ENCODE measurements around the gene HSP90B1. TPM values are rescaled to one million over a fixed set of nuclear protein-coding genes. Genes with fewer than 3 reads are reported as not detected.

The HSP90B1 gene
- total RNA-seq, 4 donors from 2014 or later = 206 to 319 (median 209) TPM

DNA sequence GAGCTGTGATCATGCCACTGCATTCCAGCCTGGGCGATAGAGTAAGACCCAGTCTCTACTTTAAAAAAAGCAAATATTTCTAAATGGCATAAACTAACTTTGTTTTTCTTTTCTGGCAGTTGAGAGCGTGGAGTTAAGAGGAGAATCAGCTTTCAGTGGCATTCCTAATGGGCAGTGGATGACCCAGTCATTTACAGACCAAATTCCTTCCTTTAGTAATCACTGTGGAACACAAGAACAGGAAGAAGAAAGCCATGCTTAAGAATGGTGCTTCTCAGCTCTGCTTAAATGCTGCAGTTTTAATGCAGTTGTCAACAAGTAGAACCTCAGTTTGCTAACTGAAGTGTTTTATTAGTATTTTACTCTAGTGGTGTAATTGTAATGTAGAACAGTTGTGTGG, 56.6 kb downstream of the HSP90B1 start:
- H3K4me3 ChIP-seq = no peak overlapping the region
- no peaks in the 10 kb centered on the region for H3K27me3 ChIP-seq
- no peaks in the 10 kb centered on the region for H3K9me3 ChIP-seq
- H3K36me3 ChIP-seq = peaks cover 4 to 85% (median 33%) of the 10 kb centered on the region in 3 donors
- intact Hi-C loops (cut with DNase I) = no loop called here
- 78 to 95% methylated on average over 2 of the region's 2 CpGs for WGBS, 2 donors
- no peak for TF ChIP-seq POLR2A (IDR thresholded peaks at IDR 0.05)
- TF ChIP-seq, protein P1, sequence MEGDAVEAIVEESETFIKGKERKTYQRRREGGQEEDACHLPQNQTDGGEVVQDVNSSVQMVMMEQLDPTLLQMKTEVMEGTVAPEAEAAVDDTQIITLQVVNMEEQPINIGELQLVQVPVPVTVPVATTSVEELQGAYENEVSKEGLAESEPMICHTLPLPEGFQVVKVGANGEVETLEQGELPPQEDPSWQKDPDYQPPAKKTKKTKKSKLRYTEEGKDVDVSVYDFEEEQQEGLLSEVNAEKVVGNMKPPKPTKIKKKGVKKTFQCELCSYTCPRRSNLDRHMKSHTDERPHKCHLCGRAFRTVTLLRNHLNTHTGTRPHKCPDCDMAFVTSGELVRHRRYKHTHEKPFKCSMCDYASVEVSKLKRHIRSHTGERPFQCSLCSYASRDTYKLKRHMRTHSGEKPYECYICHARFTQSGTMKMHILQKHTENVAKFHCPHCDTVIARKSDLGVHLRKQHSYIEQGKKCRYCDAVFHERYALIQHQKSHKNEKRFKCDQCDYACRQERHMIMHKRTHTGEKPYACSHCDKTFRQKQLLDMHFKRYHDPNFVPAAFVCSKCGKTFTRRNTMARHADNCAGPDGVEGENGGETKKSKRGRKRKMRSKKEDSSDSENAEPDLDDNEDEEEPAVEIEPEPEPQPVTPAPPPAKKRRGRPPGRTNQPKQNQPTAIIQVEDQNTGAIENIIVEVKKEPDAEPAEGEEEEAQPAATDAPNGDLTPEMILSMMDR (IDR thresholded peaks at IDR 0.05) = no peak
- DNase-seq = no peak
- H3K27ac ChIP-seq = no peak overlapping the region
- H3K4me1 ChIP-seq = no peaks in the 10 kb centered on the region

GRCh38 chr12:103994235-103994634, 64.0 kb downstream of the HSP90B1 start:
- 77 to 91% methylated on average over 4 of the region's 4 CpGs for WGBS, 2 donors
- Histone ChIP-seq H3K36me3 (peaks cover 0 to 22% (median 0%) of the 10 kb centered on the region in 3 donors), H3K4me1 (no peaks in the 10 kb centered on the region), H3K4me3 (no peak overlapping the region), H3K9me3 (no peaks in the 10 kb centered on the region), H3K27me3 (peaks cover 0 to 5% (median 0%) of the 10 kb centered on the region in 4 donors), H3K27ac (no peak overlapping the region)
- intact Hi-C loops (cut with DNase I) = no loop called here
- TF ChIP-seq POLR2A (IDR thresholded peaks at IDR 0.05) = no peak
- TF ChIP-seq, protein P1 (IDR thresholded peaks at IDR 0.05) = no peak
- no peak for DNase-seq

- Histone ChIP-seq H3K27ac (no peak overlapping the region), H3K4me1 (no peaks in the 10 kb centered on the region), H3K27me3 (peaks cover 0 to 5% (median 0%) of the 10 kb centered on the region in 4 donors), H3K9me3 (no peaks in the 10 kb centered on the region), H3K4me3 (no peak overlapping the region), H3K36me3 (no peaks in the 10 kb centered on the region)
- WGBS, 2 donors = 93 to 95% methylated on average over 5 of the region's 5 CpGs
- DNase-seq = no peak
- intact Hi-C loops (cut with DNase I) = no loop called here
- TF ChIP-seq, protein P1 (IDR thresholded peaks at IDR 0.05) = no peak
- no peak for TF ChIP-seq POLR2A (IDR thresholded peaks at IDR 0.05)
Measured at GRCh38 chr12:103996595-103996994, 66.4 kb downstream of the HSP90B1 start.

DNA sequence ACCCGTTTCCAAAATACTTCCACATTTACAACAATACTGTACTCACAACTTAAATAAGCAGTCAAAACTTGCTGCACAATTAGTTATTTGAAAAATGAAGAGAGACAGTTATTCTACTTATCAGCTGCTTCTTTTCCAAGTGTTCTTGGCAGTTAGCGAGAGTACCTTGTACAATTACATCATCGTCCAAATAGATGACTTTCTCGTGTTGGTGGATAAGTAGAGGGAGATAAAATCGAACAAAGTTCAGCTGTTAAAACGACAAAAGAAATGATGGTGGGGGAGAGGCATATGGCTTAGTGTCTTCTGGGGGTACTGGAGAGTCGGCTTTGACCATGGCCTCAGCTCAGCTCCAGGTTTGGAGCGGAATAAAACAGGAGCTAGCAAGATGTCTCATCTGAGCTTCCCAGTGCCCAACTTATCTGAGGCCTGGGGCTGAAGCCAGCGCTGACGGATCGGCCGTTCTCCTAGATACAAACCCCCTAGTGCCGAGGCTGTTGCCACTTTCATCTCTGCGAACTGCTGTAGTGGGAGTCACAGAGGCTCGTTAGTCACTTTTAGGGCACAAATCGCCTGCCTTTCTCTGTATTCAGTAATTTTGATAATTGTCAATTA, 67.2 kb downstream of the HSP90B1 start:
- TF ChIP-seq POLR2A (IDR thresholded peaks at IDR 0.05) = no peak
- TF ChIP-seq, protein P1 (IDR thresholded peaks at IDR 0.05) = no peak
- Histone ChIP-seq H3K27ac (no peak overlapping the region), H3K36me3 (no peaks in the 10 kb centered on the region), H3K27me3 (peaks cover 0 to 5% (median 0%) of the 10 kb centered on the region in 4 donors), H3K4me3 (no peak overlapping the region), H3K9me3 (no peaks in the 10 kb centered on the region), H3K4me1 (no peaks in the 10 kb centered on the region)
- WGBS, 2 donors = 70 to 72% methylated on average over 15 to 16 of the region's 16 CpGs
- intact Hi-C loops (cut with DNase I) = no loop called here
- DNase-seq = no peak

Other genes with a start within 250 kb of the HSP90B1 start
- gene NT5DC3, start 89.2 kb upstream of the HSP90B1 start, total RNA-seq = 10 to 100 TPM in 1 of 4 donors, 1 to 10 TPM in 3; 4.7 to 32.2 (median 5.8) TPM
- gene TDG, start 35.5 kb downstream of the HSP90B1 start, total RNA-seq = 10 to 100 TPM; 19.4 to 42.8 (median 24.9) TPM
- gene GLT8D2, start 119.8 kb downstream of the HSP90B1 start, total RNA-seq = 1 to 10 TPM in 2 of 4 donors, under 1 TPM in 1, not detected in 1; 0.61 to 4.8 (median 2.7) TPM
- gene HCFC2, start 134.1 kb downstream of the HSP90B1 start, total RNA-seq = 10 to 100 TPM; 10.1 to 17.7 (median 14.7) TPM
- gene NFYB, start 207.8 kb downstream of the HSP90B1 start, total RNA-seq = 10 to 100 TPM in 3 of 4 donors, 1 to 10 TPM in 1; 8.1 to 31.5 (median 12.9) TPM